ENCODE measurements around the gene FRMD4A. TPM values are rescaled to one million over a fixed set of nuclear protein-coding genes. Genes with fewer than 3 reads are reported as not detected.

The FRMD4A gene
- total RNA-seq, 1 donor from 2014 or later = 28.2 TPM

DNA sequence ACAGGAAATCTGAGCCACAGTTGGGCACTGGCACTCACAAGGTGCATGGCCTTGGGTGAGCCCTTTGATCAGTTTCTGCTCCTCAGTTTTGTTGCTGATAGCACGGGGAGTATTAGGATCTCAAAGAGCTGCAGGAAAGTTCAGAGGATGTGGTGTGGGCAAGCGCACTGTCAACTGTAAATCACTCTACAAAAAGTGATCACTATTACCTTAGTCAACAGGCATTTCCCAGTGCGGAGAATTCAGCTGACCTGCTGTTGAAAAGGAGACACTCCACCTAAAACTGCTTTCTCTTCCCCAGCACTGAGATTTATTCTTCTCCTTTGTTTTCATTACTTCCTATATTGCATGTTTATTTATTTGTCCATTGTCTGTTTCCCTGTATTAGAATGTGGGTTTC lies 412.9 kb downstream of the FRMD4A start:
- no peak overlapping the region for H3K4me3 ChIP-seq (ENCODE audit: low read depth, low read length)
- H3K36me3 ChIP-seq (ENCODE audit: control insufficient read depth, insufficient read depth, low read length) = no peaks in the 10 kb centered on the region
- no peaks in the 10 kb centered on the region for H3K27me3 ChIP-seq (ENCODE audit: control insufficient read depth, insufficient read depth, low read length)
- TF ChIP-seq, protein P1, sequence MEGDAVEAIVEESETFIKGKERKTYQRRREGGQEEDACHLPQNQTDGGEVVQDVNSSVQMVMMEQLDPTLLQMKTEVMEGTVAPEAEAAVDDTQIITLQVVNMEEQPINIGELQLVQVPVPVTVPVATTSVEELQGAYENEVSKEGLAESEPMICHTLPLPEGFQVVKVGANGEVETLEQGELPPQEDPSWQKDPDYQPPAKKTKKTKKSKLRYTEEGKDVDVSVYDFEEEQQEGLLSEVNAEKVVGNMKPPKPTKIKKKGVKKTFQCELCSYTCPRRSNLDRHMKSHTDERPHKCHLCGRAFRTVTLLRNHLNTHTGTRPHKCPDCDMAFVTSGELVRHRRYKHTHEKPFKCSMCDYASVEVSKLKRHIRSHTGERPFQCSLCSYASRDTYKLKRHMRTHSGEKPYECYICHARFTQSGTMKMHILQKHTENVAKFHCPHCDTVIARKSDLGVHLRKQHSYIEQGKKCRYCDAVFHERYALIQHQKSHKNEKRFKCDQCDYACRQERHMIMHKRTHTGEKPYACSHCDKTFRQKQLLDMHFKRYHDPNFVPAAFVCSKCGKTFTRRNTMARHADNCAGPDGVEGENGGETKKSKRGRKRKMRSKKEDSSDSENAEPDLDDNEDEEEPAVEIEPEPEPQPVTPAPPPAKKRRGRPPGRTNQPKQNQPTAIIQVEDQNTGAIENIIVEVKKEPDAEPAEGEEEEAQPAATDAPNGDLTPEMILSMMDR (IDR thresholded peaks at IDR 0.05; ENCODE audit: insufficient read depth, low read length, poor library complexity, severe bottlenecking) = no peak
- no peak for DNase-seq (ENCODE audit: low read depth)

DNA sequence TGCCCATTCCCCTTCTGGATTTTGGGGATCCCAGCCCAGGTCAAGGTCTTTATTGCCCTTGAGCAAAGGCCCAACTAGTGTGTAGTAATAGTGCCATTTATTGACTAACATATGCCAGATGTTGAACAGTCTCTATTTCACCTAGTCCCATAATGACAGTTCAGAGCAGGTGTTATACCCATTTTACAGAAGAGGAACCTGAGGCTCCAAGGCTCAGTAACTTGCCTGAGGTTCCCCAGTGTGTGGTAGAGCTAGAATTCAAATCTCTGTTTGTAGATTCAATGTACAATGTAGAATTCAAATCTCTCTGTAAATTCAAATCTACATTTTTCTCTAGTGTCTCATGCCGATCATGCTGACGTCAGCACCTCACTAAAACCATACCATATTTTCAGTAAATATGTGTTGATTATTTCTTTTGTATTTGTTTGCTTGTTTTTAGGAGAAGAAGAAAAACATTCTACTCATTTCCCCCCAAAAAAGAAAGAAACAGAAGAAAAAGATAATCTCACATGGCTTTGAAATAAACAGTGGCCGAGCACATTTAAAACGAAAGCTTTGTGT lies 414.3 kb downstream of the FRMD4A start:
- Histone ChIP-seq H3K27me3 (ENCODE audit: control insufficient read depth, insufficient read depth, low read length) (no peaks in the 10 kb centered on the region), H3K36me3 (ENCODE audit: control insufficient read depth, insufficient read depth, low read length) (no peaks in the 10 kb centered on the region), H3K4me3 (ENCODE audit: low read depth, low read length) (no peak overlapping the region)
- no peak for DNase-seq (ENCODE audit: low read depth)
- TF ChIP-seq, protein P1 (IDR thresholded peaks at IDR 0.05; ENCODE audit: insufficient read depth, low read length, poor library complexity, severe bottlenecking) = no peak

DNA sequence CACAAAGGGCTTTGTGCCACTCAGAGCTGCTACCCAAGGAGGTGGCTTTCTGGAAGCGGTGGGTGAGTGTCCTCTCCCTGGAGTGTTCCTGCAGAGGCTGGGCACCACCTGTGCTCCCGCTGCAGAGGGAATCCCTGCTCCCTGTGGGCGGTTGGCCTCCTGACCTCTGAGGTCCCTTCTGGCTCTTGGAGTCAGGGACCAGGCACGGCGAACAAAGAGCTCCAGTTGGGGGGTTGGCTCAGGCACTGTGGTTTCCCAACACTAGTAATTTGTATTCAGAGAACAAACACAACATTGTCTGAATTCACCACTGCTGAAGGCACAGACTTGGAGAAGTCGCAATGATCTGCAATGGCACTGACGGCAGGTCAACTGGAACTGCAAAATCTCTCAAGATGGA lies 415.0 kb downstream of the FRMD4A start:
- no peaks in the 10 kb centered on the region for H3K27me3 ChIP-seq (ENCODE audit: control insufficient read depth, insufficient read depth, low read length)
- TF ChIP-seq, protein P1 (IDR thresholded peaks at IDR 0.05; ENCODE audit: insufficient read depth, low read length, poor library complexity, severe bottlenecking) = no peak
- H3K36me3 ChIP-seq (ENCODE audit: control insufficient read depth, insufficient read depth, low read length) = no peaks in the 10 kb centered on the region
- DNase-seq (ENCODE audit: low read depth) = no peak
- no peak overlapping the region for H3K4me3 ChIP-seq (ENCODE audit: low read depth, low read length)

DNA sequence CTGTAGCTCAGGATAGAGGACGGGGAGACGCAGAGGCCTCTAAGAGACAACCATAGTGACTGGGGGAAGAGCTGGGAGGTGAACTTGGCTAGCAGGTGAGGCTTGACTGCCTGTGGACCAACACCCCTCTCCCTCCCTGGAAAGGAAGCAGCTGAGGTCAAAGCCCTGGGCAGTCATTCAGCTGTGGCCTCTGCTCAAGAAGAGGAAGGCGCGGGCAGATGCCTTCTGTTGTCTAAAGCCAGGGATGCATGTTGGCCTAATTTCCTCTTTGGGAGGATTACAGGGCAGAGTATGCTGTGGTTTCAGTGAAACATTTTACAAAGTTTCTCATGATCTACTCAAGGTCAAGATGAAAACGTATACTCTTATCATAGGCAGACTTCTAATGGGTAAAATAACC lies 416.8 kb downstream of the FRMD4A start:
- no peak overlapping the region for H3K4me3 ChIP-seq (ENCODE audit: low read depth, low read length)

DNA sequence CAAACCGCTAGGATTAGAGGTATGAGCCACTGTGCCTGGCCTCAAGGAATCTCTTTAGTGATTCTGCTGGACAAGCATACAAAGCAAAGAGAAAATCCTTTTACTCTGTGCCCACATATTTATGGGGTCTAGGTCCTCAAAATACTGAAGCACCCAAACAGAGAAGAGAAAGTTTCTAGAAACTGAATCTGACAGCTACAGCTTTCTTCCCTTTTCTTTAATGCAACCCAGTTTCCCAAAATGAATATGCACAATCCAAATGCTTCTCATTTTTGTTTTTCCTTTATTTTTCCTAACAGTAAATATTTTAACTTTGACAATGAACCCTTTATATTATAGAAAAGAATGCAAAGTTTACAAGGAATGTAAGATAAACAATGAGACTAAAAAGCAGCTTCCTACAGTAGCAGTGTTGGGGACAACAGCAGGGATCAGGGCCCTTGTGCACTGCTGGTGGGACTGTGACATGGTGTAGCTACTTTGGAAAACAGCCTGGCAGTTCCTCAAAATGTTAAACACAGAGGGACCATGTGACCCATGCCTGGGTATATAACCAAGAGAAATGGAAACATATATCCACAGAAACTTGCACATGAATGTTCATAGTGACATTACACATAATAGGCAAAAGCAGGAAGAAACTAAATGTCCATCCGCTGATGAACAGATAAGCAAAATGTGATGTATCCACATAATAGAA lies 418.8 kb downstream of the FRMD4A start:
- Histone ChIP-seq H3K36me3 (ENCODE audit: control insufficient read depth, insufficient read depth, low read length) (no peaks in the 10 kb centered on the region), H3K4me3 (ENCODE audit: low read depth, low read length) (no peak overlapping the region), H3K27me3 (ENCODE audit: control insufficient read depth, insufficient read depth, low read length) (no peaks in the 10 kb centered on the region)
- DNase-seq (ENCODE audit: low read depth) = no peak
- TF ChIP-seq, protein P1 (IDR thresholded peaks at IDR 0.05; ENCODE audit: insufficient read depth, low read length, poor library complexity, severe bottlenecking) = no peak

More for the DNA sequence above, 416.8 kb downstream of the FRMD4A start:
- no peak for DNase-seq (ENCODE audit: low read depth)
- Histone ChIP-seq H3K27me3 (ENCODE audit: control insufficient read depth, insufficient read depth, low read length) (no peaks in the 10 kb centered on the region), H3K36me3 (ENCODE audit: control insufficient read depth, insufficient read depth, low read length) (no peaks in the 10 kb centered on the region)
- TF ChIP-seq, protein P1 (IDR thresholded peaks at IDR 0.05; ENCODE audit: insufficient read depth, low read length, poor library complexity, severe bottlenecking) = no peak
